SK-N-SH treated with all-trans-retinoic acid at 6 μM for 48 hours (cell line): ENCODE results near the gene ATP6V1C2.

ENCODE experiments used
- ARNTL ChIP-seq: fragments of 450-650 bp; formaldehyde crosslinking; IDR thresholded peaks from 2 replicates; pipeline ENCODE4 v1.5.0; 2020; ENCODE audit warnings: low read depth, mild to moderate bottlenecking, moderate library complexity, borderline replicate concordance
- BACH2 ChIP-seq: fragments of 250-450 bp; sonication (Bioruptor Pico); IDR thresholded peaks from 2 replicates; pipeline ENCODE4 v1.9.0; 2021; ENCODE audit warnings: mild to moderate bottlenecking, borderline replicate concordance
- CREB5 ChIP-seq: fragments of 250-450 bp; sonication (Bioruptor Pico); IDR thresholded peaks from 2 replicates; pipeline ENCODE4 v1.5.1; 2020; ENCODE audit warnings: low read depth, mild to moderate bottlenecking, moderate library complexity
- CSRNP3 ChIP-seq: fragments of 250-450 bp; sonication (Bioruptor Pico); IDR thresholded peaks from 2 replicates; pipeline ENCODE4 v1.5.1; 2021; ENCODE audit warnings: mild to moderate bottlenecking, moderate library complexity
- ESRRG ChIP-seq: fragments of 250-450 bp; sonication (Bioruptor Pico); IDR thresholded peaks from 2 replicates; pipeline ENCODE4 v1.6.1; 2021; ENCODE audit warnings: mild to moderate bottlenecking
- GLIS3 ChIP-seq: fragments of 250-450 bp; sonication (Bioruptor Pico); IDR thresholded peaks from 2 replicates; pipeline ENCODE4 v1.5.0; 2020; ENCODE audit warnings: mild to moderate bottlenecking, moderate library complexity
- OSR1 ChIP-seq: fragments of 250-450 bp; sonication (Bioruptor Pico); IDR thresholded peaks from 2 replicates; pipeline ENCODE4 v1.8.0; 2022; ENCODE audit warnings: moderate library complexity, mild to moderate bottlenecking, inconsistent platforms
- PATZ1 ChIP-seq: fragments of 250-450 bp; sonication (Bioruptor Pico); IDR thresholded peaks from 2 replicates; pipeline ENCODE4 v1.8.0; 2020; ENCODE audit warnings: mild to moderate bottlenecking, moderate library complexity, borderline replicate concordance
- PPARA ChIP-seq: fragments of 250-450 bp; sonication (Bioruptor Pico); IDR thresholded peaks from 2 replicates; pipeline ENCODE4 v1.5.0; 2020; ENCODE audit warnings: mild to moderate bottlenecking, borderline replicate concordance
- RARB ChIP-seq: fragments of 250-450 bp; sonication (Bioruptor Pico); IDR thresholded peaks from 2 replicates; pipeline ENCODE4 v1.8.0; 2021; ENCODE audit warnings: mild to moderate bottlenecking, moderate library complexity
- TOX ChIP-seq: fragments of 250-450 bp; sonication (Bioruptor Pico); IDR thresholded peaks from 2 replicates; pipeline ENCODE4 v1.8.0; 2021; ENCODE audit warnings: mild to moderate bottlenecking, moderate library complexity, borderline replicate concordance
- TSHZ2 ChIP-seq: fragments of 250-450 bp; sonication (Bioruptor Pico); IDR thresholded peaks from 2 replicates; pipeline ENCODE4 v1.5.0; 2020; ENCODE audit warnings: mild to moderate bottlenecking, moderate library complexity
- ZC3H10 ChIP-seq: fragments of 250-450 bp; sonication (Bioruptor Pico); IDR thresholded peaks from 2 replicates; pipeline ENCODE4 v1.5.1; 2021; ENCODE audit warnings: mild to moderate bottlenecking, moderate library complexity
- ZFP3 ChIP-seq: fragments of 250-450 bp; sonication (Bioruptor Pico); IDR thresholded peaks from 2 replicates; pipeline ENCODE4 v1.5.0; 2020; ENCODE audit warnings: mild to moderate bottlenecking, moderate library complexity

DNA sequence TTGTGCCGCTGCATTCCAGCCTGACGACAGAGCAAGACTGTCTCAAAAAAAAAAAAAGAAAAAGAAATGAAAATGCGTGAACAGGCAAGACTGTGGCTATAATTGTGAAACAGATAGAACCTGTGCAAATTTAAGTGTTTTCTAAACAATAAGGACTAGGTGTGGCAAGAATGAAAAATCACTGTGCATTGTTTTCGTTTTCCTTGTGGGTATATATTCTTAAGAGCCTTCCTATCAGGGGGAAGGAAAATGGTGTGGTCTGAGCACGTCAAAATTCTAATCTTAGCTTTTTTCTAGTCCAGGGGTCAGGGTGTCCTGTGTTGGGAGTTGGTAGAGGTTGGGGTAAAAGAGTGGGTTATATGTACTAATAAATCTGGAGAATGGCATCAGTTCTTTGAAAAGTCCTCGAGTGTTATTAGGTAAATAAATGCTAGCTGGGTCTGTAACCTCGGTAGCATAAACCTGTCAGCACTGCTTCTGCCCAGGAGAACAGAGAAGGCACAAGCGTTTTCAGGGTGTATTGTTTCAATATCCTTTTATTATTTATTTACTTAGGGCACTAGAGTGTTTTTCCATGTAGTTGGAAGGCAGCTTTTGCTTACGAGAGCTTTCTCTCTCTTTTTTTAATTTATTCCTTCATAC lies 11.6 kb downstream of the ATP6V1C2 start:
- TF ChIP-seq GLIS3 (CRISPR knock-in tag), result no peak
- TF ChIP-seq PATZ1 (CRISPR knock-in tag), result no peak
- TF ChIP-seq OSR1, result no peak
- TF ChIP-seq RARB (CRISPR knock-in tag), result no peak
- TF ChIP-seq ARNTL (CRISPR knock-in tag), result no peak
- TF ChIP-seq TSHZ2, result no peak
- TF ChIP-seq ZFP3, result no peak
- TF ChIP-seq ZC3H10 (CRISPR knock-in tag), result no peak
- TF ChIP-seq TOX (CRISPR knock-in tag), result no peak
- TF ChIP-seq ESRRG (CRISPR knock-in tag), result no peak
- no peak for TF ChIP-seq BACH2
- no peak for TF ChIP-seq CSRNP3
- no peak for TF ChIP-seq PPARA (CRISPR knock-in tag)
- no peak for TF ChIP-seq CREB5 (CRISPR knock-in tag)
